Transverse colon (tissue), 4 donors: Measurements from ENCODE around the gene NTMT1. TPM values are rescaled to one million over a fixed set of nuclear protein-coding genes. Genes with fewer than 3 reads are reported as not detected.
"Not testable (repeated sequence)": the region's sequence is repeated elsewhere in the genome, so short reads cannot be mapped to it uniquely, and the experiment has no call there.

Experiments
- DNase-seq: peaks from one replicate; pipeline ENCODE4 v3.0.0-alpha.2; 2019
- H3K27ac ChIP-seq, 4 donors: fragments of 200-600 bp; sonication (generic); 2 replicates each; pipeline ENCODE4 v1.5.1; 2016 to 2018; ENCODE audit warnings: inconsistent platforms in 4 of 4
- H3K27me3 ChIP-seq: fragments of 200-600 bp; sonication (generic); 2 replicates; pipeline ENCODE4 v1.5.1; 2017; ENCODE audit warnings: inconsistent platforms
- H3K36me3 ChIP-seq, 4 donors: fragments of 200-600 bp; sonication (generic); 2 replicates each; pipeline ENCODE4 v1.5.1; 2017 to 2019; ENCODE audit warnings: inconsistent platforms in 4 of 4
- H3K4me1 ChIP-seq, 4 donors: fragments of 200-600 bp; sonication (generic); 2 replicates each; pipeline ENCODE4 v1.5.1; 2017 to 2020; ENCODE audit warnings: inconsistent platforms in 4 of 4
- H3K4me3 ChIP-seq, 4 donors: fragments of 200-600 bp; sonication (generic); 1 replicate in 1 of 4; 2 replicates in 3 of 4; pipeline versions ENCODE4 v1.5.1 to v1.6.1; 2017 to 2019; ENCODE audit warnings: inconsistent platforms in 4 of 4
- H3K9me3 ChIP-seq, 2 donors: fragments of 200-600 bp; sonication (generic); 2 replicates each; pipeline ENCODE4 v1.5.1; 2017 to 2019; ENCODE audit warnings: inconsistent platforms in 2 of 2
- EP300 ChIP-seq: sonication (generic); formaldehyde crosslinking; IDR thresholded peaks from one replicate; pipeline ENCODE4 v1.6.1; 2017; ENCODE audit warnings: antibody characterized with exemption, low read depth
- POLR2A ChIP-seq: fragments of 450-650 bp; IDR thresholded peaks from one replicate; pipeline ENCODE4 v1.6.1; 2016; ENCODE audit warnings: antibody characterized with exemption, mild to moderate bottlenecking, moderate library complexity
- POLR2AphosphoS5 ChIP-seq, 3 donors: sonication (generic); formaldehyde crosslinking; IDR thresholded peaks; one replicate each; pipeline ENCODE4 v1.6.1; 2016; ENCODE audit warnings: antibody characterized with exemption in 3 of 3
- WGBS, 2 donors: methylation state at CpG; one replicate each; pipeline ENCODE4 v1.1.5; 2018; ENCODE audit warnings: low coverage in 1 of 2; 5-methylcytosine and 5-hydroxymethylcytosine counted together
- in situ Hi-C, 4 donors: fragments of 200-750 bp; cut with MboI; loops; one replicate each; pipeline versions ENCODE4 v1.15.0 to v1.15.1; 2017; ENCODE audit warnings: low sequenced_read_pairs in 3 of 4, low pct_ligation_motif_present in 1 of 4, low pct_unique_long_range_greater_than_20kb in 1 of 4
- intact Hi-C: fragments of 100-400 bp; cut with DNase I; formaldehyde crosslinking; loops from one replicate; pipeline ENCODE4 v1.15.1; 2023; ENCODE audit warnings: low total_unique reads
- total RNA-seq, 4 donors: library from RNA; depleted of rRNA; stranded (reverse); fragments of >200 nt; gene quantifications; one replicate each; pipeline ENCODE4 v1.1.0, GENCODE V29; 2016
- TF ChIP-seq, protein P1 (sequence below), 5 experiments: fragments of 200-600 bp in 3 of 5; fragments of 450-650 bp in 2 of 5; sonication (generic) in 3 of 5; IDR thresholded peaks; 1 replicate in 2 of 5; 2 replicates in 3 of 5; pipeline ENCODE4 v1.5.1; 2016 to 2017; ENCODE audit warnings: antibody characterized with exemption in 5 of 5, inconsistent platforms in 3 of 5, mild to moderate bottlenecking in 2 of 5, moderate library complexity in 1 of 5

Gene NTMT1
- total RNA-seq, 4 donors from 2014 or later: 11.3 to 19.1 (median 14.3) TPM

DNA sequence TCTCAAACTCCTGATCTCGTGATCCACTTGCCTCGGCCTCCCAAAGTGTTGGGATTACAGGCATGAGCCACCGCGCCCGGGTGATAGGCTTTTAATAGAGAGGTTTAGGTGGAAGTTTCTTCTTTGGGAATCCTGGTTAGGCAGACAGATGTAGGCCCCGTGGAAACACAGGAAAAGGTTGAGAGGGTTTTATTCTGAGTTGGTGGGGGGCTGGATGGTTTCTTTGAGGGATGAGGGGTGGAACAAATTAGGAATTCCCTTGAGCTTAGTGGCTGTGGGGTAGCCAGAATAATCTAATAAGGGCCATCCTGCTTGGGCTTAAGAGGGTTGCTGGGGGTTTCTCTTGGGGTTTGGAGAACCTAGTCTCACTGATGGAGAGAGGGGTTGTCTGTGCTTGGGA lies 35.5 kb upstream of the NTMT1 start:
- H3K9me3 ChIP-seq: no peaks in the 10 kb centered on the region
- 80% methylated on average over 6 of the region's 6 CpGs; no CpG with 5 or more reads in 1 of the 2 donors for WGBS, 2 donors
- H3K36me3 ChIP-seq: no peaks in the 10 kb centered on the region
- no peak for DNase-seq
- peaks cover 0 to 2% (median 0%) of the 10 kb centered on the region in 4 donors for H3K4me1 ChIP-seq
- intact Hi-C loops (no loop called here), in situ Hi-C loops (no loop called here)
- H3K4me3 ChIP-seq: no peak overlapping the region
- no peak overlapping the region for H3K27ac ChIP-seq
- no peak for TF ChIP-seq POLR2AphosphoS5 (IDR thresholded peaks at IDR 0.05)
- TF ChIP-seq, protein P1, sequence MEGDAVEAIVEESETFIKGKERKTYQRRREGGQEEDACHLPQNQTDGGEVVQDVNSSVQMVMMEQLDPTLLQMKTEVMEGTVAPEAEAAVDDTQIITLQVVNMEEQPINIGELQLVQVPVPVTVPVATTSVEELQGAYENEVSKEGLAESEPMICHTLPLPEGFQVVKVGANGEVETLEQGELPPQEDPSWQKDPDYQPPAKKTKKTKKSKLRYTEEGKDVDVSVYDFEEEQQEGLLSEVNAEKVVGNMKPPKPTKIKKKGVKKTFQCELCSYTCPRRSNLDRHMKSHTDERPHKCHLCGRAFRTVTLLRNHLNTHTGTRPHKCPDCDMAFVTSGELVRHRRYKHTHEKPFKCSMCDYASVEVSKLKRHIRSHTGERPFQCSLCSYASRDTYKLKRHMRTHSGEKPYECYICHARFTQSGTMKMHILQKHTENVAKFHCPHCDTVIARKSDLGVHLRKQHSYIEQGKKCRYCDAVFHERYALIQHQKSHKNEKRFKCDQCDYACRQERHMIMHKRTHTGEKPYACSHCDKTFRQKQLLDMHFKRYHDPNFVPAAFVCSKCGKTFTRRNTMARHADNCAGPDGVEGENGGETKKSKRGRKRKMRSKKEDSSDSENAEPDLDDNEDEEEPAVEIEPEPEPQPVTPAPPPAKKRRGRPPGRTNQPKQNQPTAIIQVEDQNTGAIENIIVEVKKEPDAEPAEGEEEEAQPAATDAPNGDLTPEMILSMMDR (IDR thresholded peaks at IDR 0.05): no peak
- no peaks in the 10 kb centered on the region for H3K27me3 ChIP-seq

DNA sequence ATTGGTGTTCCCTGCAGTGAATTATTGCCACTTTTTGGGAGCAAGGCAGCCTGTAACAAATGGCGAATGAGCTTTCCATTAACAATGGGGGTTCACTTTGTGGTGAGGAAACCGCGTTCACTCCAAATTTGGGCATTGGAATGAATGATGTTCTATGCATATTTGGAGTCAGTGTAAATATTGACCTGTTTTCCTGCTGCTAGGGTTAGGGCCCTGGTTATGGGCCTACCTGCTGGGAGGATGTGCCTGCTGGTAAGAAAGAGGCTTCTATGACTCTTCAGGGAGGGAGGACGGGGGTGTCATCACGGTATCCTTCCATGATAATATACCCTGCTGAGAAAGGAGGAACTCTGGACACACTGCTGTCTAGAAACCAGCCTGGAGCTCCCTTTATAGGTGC lies 34.0 kb upstream of the NTMT1 start:
- peaks cover 4 to 15% (median 8%) of the 10 kb centered on the region in 4 donors for H3K4me1 ChIP-seq
- in situ Hi-C loops (no loop called here), intact Hi-C loops (no loop called here)
- H3K9me3 ChIP-seq: no peaks in the 10 kb centered on the region
- 82% methylated on average over 5 of the region's 5 CpGs; no CpG with 5 or more reads in 1 of the 2 donors for WGBS, 2 donors
- H3K27me3 ChIP-seq: no peaks in the 10 kb centered on the region
- no peaks in the 10 kb centered on the region for H3K36me3 ChIP-seq
- H3K27ac ChIP-seq: no peak overlapping the region
- H3K4me3 ChIP-seq: no peak overlapping the region
- DNase-seq: no peak
- TF ChIP-seq POLR2A (no peak), POLR2AphosphoS5 (IDR thresholded peaks at IDR 0.05) (no peak), EP300 (no peak)
- TF ChIP-seq, protein P1 (IDR thresholded peaks at IDR 0.05): no peak

DNA sequence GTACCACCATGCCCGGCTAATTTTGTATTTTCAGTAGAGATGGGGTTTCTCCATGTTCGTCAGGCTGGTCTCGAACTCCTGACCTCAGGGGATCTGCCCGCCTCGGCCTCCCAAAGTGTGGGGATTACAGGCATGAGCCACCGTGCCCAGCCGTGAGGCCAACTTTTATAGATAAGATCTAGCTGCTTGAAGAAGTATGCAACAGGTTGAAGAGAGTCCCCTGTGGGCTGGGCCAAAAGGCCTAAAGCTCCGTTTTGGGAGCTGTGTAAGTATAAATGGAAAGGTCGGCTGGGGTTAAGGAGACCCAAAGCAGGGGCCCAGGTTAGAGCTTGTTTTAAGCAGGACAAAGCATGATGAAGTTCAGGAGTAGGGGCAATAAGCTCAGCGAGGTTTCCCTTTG lies 33.2 kb upstream of the NTMT1 start:
- H3K4me3 ChIP-seq, intact Hi-C loops, in situ Hi-C loops, H3K27ac ChIP-seq, H3K36me3 ChIP-seq, DNase-seq, H3K9me3 ChIP-seq, H3K27me3 ChIP-seq: not testable (repeated sequence)
- 80 to 85% methylated on average over 4 to 10 of the region's 10 CpGs for WGBS, 2 donors
- peaks cover 8 to 24% (median 16%) of the 10 kb centered on the region in 4 donors for H3K4me1 ChIP-seq

DNA sequence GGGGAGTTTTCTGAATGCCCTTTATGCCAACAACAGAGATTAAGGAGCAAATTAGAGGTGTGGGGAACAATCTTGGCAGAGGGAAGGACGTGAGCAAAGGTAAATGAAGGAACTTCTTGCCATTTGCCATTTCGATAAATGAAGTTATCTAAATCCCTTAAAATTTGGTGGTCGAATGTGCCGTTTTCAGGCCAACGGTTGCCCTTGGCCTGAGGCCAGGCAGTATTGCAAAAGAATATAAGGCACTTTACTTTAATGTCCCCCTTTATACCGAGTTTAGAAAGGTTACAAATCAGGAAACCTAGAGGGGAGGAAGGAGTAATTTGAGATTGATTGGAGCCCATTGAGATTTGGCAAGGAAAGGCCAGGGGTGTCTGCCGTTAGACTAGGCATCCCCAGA lies 31.3 kb upstream of the NTMT1 start:
- Histone ChIP-seq H3K36me3 (no peaks in the 10 kb centered on the region), H3K27me3 (no peaks in the 10 kb centered on the region), H3K27ac (peak overlapping the region in 1 of 4 donors; percentile 33), H3K4me3 (no peak overlapping the region), H3K9me3 (no peaks in the 10 kb centered on the region), H3K4me1 (peaks cover 11 to 31% (median 21%) of the 10 kb centered on the region in 4 donors)
- no peak for DNase-seq
- intact Hi-C loops (no loop called here), in situ Hi-C loops (no loop called here)
- WGBS, 2 donors: 48 to 62% methylated on average over 7 of the region's 7 CpGs
- TF ChIP-seq POLR2AphosphoS5 (IDR thresholded peaks at IDR 0.05) (no peak), POLR2A (no peak), EP300 (no peak)
- TF ChIP-seq, protein P1 (IDR thresholded peaks at IDR 0.05): no peak

DNA sequence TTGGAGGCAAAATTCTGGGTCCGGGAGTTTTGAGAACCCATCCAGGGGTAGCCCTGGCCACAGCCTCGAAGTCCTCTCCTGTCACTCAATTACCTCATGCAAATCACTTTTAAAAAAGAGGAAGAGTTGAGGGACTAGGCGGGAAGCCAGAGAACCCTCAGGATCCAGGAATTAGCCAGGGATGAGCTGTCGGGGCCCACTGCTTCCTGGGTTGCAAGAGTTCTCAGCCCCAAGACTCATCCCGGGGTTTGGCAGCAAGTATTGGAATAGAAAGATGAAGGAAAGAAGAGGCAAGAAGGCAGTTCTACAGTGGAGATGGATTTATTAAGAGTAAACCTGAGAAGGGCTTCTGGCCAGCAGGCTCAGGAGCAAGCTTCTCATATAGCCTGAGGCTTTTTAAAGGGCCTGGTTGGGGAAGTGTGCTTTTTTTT lies 30.6 kb upstream of the NTMT1 start:
- no peak for TF ChIP-seq POLR2AphosphoS5 (IDR thresholded peaks at IDR 0.05)
- TF ChIP-seq EP300: no peak
- TF ChIP-seq, protein P1 (IDR thresholded peaks at IDR 0.05): no peak
- TF ChIP-seq POLR2A: no peak
- intact Hi-C loops (no loop called here), in situ Hi-C loops (no loop called here)
- Histone ChIP-seq H3K36me3 (no peaks in the 10 kb centered on the region), H3K4me3 (no peak overlapping the region), H3K27ac (peak overlapping the region; percentile 21 to 90 (median 62)), H3K4me1 (peaks cover 11 to 31% (median 21%) of the 10 kb centered on the region in 4 donors), H3K27me3 (no peaks in the 10 kb centered on the region), H3K9me3 (no peaks in the 10 kb centered on the region)
- WGBS, 2 donors: 0 to 55% methylated on average over 1 to 5 of the region's 5 CpGs
- no peak for DNase-seq
